IPS-15b (cell line): Measurements from ENCODE around the gene DKC1.

Source experiments
- H3K27me3 ChIP-seq: one replicate; pipeline ENCODE4 v1.6.1; 2013; ENCODE audit warnings: low read length; ENCODE audit not compliant: control insufficient read depth, insufficient read depth
- H3K36me3 ChIP-seq: one replicate; pipeline ENCODE4 v1.6.1; 2013; ENCODE audit warnings: low read length; ENCODE audit not compliant: control insufficient read depth, insufficient read depth
- H3K4me1 ChIP-seq: one replicate; pipeline ENCODE4 v1.6.1; 2013; ENCODE audit warnings: mild to moderate bottlenecking, low read length; ENCODE audit not compliant: control insufficient read depth, insufficient read depth
- H3K4me3 ChIP-seq: one replicate; pipeline ENCODE4 v1.5.1; 2013; ENCODE audit warnings: low read depth, low read length
- H3K9ac ChIP-seq: one replicate; pipeline ENCODE4 v1.6.1; 2013; ENCODE audit warnings: low read depth, mild to moderate bottlenecking, low read length
- H3K9me3 ChIP-seq: one replicate; pipeline ENCODE4 v1.6.1; 2013; ENCODE audit warnings: mild to moderate bottlenecking, low read length; ENCODE audit not compliant: control insufficient read depth, insufficient read depth

DKC1 gene

GRCh38 chrX:154739952-154740465, 22.7 kb upstream of the DKC1 start:
- H3K27me3 ChIP-seq: no peaks in the 10 kb centered on the region
- no peak overlapping the region for H3K9ac ChIP-seq
- no peaks in the 10 kb centered on the region for H3K36me3 ChIP-seq
- H3K4me1 ChIP-seq: no peaks in the 10 kb centered on the region
- H3K4me3 ChIP-seq: no peak overlapping the region
- no peaks in the 10 kb centered on the region for H3K9me3 ChIP-seq

- Histone ChIP-seq H3K36me3 (no peaks in the 10 kb centered on the region), H3K9me3 (no peaks in the 10 kb centered on the region), H3K27me3 (no peaks in the 10 kb centered on the region), H3K4me3 (no peak overlapping the region), H3K4me1 (no peaks in the 10 kb centered on the region), H3K9ac (no peak overlapping the region)
Observed at GRCh38 chrX:154742613-154743012, 20.1 kb upstream of the DKC1 start.

- peaks cover 4% of the 10 kb centered on the region for H3K9me3 ChIP-seq
- peaks cover 38% of the 10 kb centered on the region for H3K27me3 ChIP-seq
- no peak overlapping the region for H3K4me3 ChIP-seq
- H3K9ac ChIP-seq: no peak overlapping the region
- no peaks in the 10 kb centered on the region for H3K36me3 ChIP-seq
- peaks cover 2% of the 10 kb centered on the region for H3K4me1 ChIP-seq
Observed at GRCh38 chrX:154748712-154749339, 13.8 kb upstream of the DKC1 start.

- Histone ChIP-seq H3K9ac (no peak overlapping the region), H3K4me3 (peak overlapping the region; percentile 43), H3K27me3 (peaks cover 38% of the 10 kb centered on the region)
Observed at GRCh38 chrX:154749856-154750255, 12.8 kb upstream of the DKC1 start.

GRCh38 chrX:154750301-154751202, 12.1 kb upstream of the DKC1 start, which contains the start of gene GAB3:
Gene GAB3 (minus strand): TSS chrX:154751077. CDS start chrX:154751025, 52 bp downstream.
- H3K9me3 ChIP-seq: peaks cover 4% of the 10 kb centered on the region
- peaks cover 2% of the 10 kb centered on the region for H3K4me1 ChIP-seq
- no peaks in the 10 kb centered on the region for H3K36me3 ChIP-seq
- H3K9ac ChIP-seq: no peak within 1 kb of the TSS
- peaks cover 38% of the 10 kb centered on the region for H3K27me3 ChIP-seq
- peak within 1 kb of the TSS; percentile 43 for H3K4me3 ChIP-seq

More at GRCh38 chrX:154749856-154750255, 12.8 kb upstream of the DKC1 start:
- Histone ChIP-seq H3K9me3 (peaks cover 4% of the 10 kb centered on the region), H3K36me3 (no peaks in the 10 kb centered on the region), H3K4me1 (peaks cover 2% of the 10 kb centered on the region)

- no peaks in the 10 kb centered on the region for H3K36me3 ChIP-seq
- H3K9me3 ChIP-seq: peaks cover 4% of the 10 kb centered on the region
- H3K9ac ChIP-seq: no peak overlapping the region
- peak overlapping the region; percentile 23 for H3K4me3 ChIP-seq
- H3K4me1 ChIP-seq: peaks cover 2% of the 10 kb centered on the region
- H3K27me3 ChIP-seq: peaks cover 38% of the 10 kb centered on the region
Observed at GRCh38 chrX:154751203-154751668, 11.4 kb upstream of the DKC1 start.

GRCh38 chrX:154751669-154752271, 10.9 kb upstream of the DKC1 start:
- no peak overlapping the region for H3K9ac ChIP-seq
- peaks cover 2% of the 10 kb centered on the region for H3K4me1 ChIP-seq
- peak overlapping the region; percentile 23 for H3K4me3 ChIP-seq
- H3K27me3 ChIP-seq: peaks cover 38% of the 10 kb centered on the region
- H3K9me3 ChIP-seq: peaks cover 4% of the 10 kb centered on the region
- H3K36me3 ChIP-seq: no peaks in the 10 kb centered on the region

GRCh38 chrX:154758696-154759095, 4.0 kb upstream of the DKC1 start:
- H3K4me3 ChIP-seq: no peak overlapping the region
- H3K9me3 ChIP-seq: no peaks in the 10 kb centered on the region
- no peak overlapping the region for H3K9ac ChIP-seq
- no peaks in the 10 kb centered on the region for H3K36me3 ChIP-seq
- no peaks in the 10 kb centered on the region for H3K4me1 ChIP-seq
- H3K27me3 ChIP-seq: no peaks in the 10 kb centered on the region

GRCh38 chrX:154761977-154762536, 607 bp upstream of the DKC1 start:
- Histone ChIP-seq H3K9me3 (no peaks in the 10 kb centered on the region), H3K4me1 (no peaks in the 10 kb centered on the region), H3K9ac (no peak overlapping the region), H3K4me3 (peak overlapping the region; percentile 53), H3K27me3 (no peaks in the 10 kb centered on the region), H3K36me3 (peaks cover 11% of the 10 kb centered on the region)

GRCh38 chrX:154774622-154775021, 12.0 kb downstream of the DKC1 start:
- no peaks in the 10 kb centered on the region for H3K9me3 ChIP-seq
- H3K27me3 ChIP-seq: no peaks in the 10 kb centered on the region
- no peaks in the 10 kb centered on the region for H3K4me1 ChIP-seq
- H3K9ac ChIP-seq: no peak overlapping the region
- H3K36me3 ChIP-seq: peaks cover 35% of the 10 kb centered on the region
- H3K4me3 ChIP-seq: no peak overlapping the region
